Measurements from ENCODE around the gene L1CAM.

DNA sequence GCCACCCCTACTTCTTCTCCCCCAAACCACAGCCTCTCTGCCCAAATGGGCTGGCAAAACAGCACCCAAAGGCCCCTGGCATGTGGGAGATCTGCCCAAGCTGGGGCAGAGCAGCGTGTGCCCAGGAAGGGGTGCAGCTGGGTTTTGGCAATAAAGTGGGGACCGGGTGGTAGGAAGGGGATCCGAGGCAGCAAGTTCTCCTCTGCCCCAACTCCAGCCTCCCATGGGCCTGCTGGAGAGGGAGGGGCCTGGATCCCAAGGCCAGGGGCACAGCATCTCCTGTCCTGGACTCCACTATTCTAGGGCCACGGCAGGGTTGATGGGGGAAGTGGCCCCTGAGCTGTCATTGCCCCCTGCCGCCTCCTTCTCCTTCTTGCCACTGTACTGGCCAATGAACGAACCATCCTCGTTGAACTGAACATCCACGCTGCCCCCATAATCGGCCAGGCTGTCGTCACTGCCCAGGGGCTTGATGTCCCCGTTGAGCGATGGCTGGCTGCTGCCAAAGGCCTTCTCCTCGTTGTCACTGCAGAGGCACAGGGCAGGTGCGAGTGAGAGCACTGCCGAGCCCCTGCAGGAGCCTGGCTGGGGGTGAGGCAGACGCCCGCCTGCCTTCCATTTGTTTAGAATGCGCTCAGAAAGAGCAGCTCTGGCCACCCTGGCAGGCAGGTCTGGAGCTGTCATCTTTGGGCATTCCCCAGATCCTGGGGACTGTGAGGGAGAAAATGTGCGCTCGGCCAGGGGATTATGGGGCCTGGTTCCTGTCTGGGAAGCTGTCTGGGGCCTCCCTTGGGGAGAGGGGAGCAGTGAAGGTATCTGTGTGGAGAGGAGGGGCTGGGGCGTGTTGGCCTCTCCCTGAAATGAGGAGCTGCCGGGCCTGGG, 23.4 kb downstream of the L1CAM start:
- no peak for TF ChIP-seq POLR2A (IDR thresholded peaks at IDR 0.05)
- TF ChIP-seq, protein P1, sequence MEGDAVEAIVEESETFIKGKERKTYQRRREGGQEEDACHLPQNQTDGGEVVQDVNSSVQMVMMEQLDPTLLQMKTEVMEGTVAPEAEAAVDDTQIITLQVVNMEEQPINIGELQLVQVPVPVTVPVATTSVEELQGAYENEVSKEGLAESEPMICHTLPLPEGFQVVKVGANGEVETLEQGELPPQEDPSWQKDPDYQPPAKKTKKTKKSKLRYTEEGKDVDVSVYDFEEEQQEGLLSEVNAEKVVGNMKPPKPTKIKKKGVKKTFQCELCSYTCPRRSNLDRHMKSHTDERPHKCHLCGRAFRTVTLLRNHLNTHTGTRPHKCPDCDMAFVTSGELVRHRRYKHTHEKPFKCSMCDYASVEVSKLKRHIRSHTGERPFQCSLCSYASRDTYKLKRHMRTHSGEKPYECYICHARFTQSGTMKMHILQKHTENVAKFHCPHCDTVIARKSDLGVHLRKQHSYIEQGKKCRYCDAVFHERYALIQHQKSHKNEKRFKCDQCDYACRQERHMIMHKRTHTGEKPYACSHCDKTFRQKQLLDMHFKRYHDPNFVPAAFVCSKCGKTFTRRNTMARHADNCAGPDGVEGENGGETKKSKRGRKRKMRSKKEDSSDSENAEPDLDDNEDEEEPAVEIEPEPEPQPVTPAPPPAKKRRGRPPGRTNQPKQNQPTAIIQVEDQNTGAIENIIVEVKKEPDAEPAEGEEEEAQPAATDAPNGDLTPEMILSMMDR (IDR thresholded peaks at IDR 0.05) = no peak

Measured in adrenal gland (tissue), 5 donors.